HG03558 (cell line): ENCODE measurements around the gene TMEM117.

ENCODE experiments used
- ATAC-seq: cut with Tn5 transposase; IDR thresholded peaks from one replicate; pipeline ENCODE4 v1.9.1; 2021; ENCODE audit warnings: moderate number of reproducible peaks; ENCODE audit not compliant: unreplicated experiment; ENCODE audit errors: extremely low read depth

The TMEM117 gene

GRCh38 chr12:43937947-43938346, 102.1 kb downstream of the TMEM117 start:
- no peak for ATAC-seq

GRCh38 chr12:43942379-43942778, 106.5 kb downstream of the TMEM117 start:
- no peak for ATAC-seq

GRCh38 chr12:43945983-43946382, 110.1 kb downstream of the TMEM117 start:
- ATAC-seq, result no peak

GRCh38 chr12:43951286-43951685, 115.4 kb downstream of the TMEM117 start:
- ATAC-seq, result no peak

GRCh38 chr12:43957732-43958372, 122.0 kb downstream of the TMEM117 start:
- ATAC-seq, result peak; percentile 94

GRCh38 chr12:43964033-43964432, 128.2 kb downstream of the TMEM117 start:
- no peak for ATAC-seq

DNA sequence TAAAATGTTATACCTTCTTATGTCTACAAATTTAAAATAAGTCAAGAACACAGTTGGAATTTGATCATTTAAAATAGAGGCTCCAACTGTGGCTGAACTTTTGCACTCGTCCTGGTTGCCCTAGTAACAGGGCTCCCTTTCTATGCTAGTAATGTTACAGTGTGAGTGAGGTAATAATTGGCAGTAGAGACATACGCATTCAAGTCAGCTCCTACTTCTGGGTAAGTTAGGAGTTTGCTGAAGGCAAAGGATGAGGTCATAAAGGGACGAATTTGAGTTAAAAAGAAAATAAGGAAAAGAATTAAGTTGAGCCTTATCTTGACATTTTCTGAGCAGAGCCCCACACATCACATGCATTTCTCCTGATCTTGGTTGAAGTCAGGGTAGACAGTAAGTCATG, 129.1 kb downstream of the TMEM117 start:
- ATAC-seq, result no peak

DNA sequence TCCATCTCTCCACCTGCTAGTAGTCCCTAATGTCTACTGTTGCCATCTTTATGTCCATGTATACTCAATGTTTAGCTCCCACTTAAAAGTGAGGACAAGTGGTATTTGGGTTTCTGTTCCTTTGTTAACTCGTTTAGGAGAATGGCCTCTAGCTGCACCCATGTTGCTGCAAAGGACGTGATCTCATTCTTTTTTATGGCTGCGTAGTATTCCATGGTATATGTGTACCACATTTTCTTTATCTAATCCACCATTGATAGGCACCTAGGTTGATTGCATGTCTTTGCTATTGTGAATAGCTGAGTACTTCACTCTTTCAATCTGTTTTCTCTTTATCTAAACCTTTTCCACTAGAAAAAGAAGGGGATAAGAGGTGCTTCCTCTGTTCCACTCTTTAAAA, 130.0 kb downstream of the TMEM117 start:
- ATAC-seq, result no peak

GRCh38 chr12:43968736-43969135, 132.9 kb downstream of the TMEM117 start:
- ATAC-seq, result no peak

- no peak for ATAC-seq
These were observed 134.0 kb downstream of the TMEM117 start for GRCh38 chr12:43969882-43970281.

DNA sequence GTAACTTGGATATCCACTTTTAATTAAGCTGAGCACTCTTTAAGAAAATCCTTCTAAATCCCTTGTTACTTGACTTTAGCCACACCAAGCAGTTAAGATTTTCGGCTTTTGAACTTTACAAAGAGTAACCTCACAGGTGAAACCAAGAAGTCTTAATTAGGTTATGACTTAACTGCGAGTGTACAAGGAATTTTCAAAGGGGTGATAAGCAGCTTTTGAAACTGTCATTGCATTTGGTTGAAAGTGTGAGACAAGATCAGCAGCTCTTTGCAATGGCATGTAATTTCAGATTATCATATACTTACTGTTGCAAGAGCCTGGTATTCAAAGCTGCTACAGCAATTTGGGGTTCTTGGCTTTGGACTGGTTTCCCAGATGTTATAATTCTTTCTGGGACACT, 137.5 kb downstream of the TMEM117 start:
- ATAC-seq, result no peak

- no peak for ATAC-seq
These were observed 138.1 kb downstream of the TMEM117 start for GRCh38 chr12:43973993-43974392.

DNA sequence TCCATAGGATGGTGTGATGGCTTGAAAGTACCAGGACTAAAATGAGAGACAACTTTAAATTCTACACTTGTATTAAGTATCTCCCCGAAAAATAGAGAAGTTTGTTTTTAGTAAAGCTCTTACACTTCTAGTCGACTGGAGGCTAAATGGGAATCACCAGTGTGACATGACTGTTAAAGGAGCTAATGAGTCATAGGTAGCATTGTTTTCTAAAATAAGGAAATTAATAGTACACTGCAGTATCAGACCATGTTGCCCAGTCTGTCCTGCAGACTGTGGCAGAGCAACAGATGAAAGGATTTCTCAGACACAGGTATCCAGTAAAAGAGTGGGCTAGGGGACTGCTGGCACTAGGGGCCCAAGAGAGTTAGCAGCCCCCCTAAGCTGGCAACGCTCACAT, 140.1 kb downstream of the TMEM117 start:
- no peak for ATAC-seq

DNA sequence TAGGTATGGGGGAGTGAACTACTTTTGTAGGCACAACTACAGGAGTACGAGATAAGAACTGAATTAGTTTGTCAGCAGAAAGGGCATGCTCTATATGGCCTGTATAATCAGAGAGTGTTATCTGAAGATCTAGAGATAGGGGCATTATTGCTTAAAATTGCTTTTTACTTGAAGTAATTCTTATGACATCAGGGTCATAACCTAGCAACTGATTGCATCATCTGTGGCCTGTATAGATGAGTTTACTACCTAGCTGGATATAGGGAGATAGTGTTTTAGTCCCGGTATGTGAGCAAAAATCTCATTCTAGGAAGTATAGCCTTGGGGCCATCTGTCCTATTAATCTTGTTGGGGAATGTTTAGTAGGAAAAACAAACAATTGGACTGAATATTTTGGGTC, 142.7 kb downstream of the TMEM117 start:
- no peak for ATAC-seq

GRCh38 chr12:43979450-43979849, 143.6 kb downstream of the TMEM117 start:
- ATAC-seq, result no peak

- no peak for ATAC-seq
These were observed 144.8 kb downstream of the TMEM117 start for GRCh38 chr12:43980627-43981191.

GRCh38 chr12:43981726-43982125, 145.8 kb downstream of the TMEM117 start:
- no peak for ATAC-seq

DNA sequence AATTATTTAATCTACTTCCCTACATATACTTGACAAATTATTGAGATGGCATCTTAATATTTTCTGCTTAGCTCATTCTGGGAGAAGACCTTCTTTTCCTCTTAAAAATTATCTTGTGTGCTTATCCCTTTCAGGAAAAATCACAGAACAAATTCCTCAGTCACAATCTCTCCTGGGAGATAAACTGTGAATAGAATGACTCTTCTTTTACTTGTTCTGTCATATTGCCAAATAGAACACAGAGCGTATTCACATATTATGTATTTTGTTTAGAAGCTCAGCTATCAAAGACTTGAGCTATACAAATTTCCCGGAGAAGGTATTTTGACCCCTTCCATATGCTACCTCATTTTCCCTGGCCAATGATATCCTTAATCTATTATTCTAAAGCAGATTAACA, 146.7 kb downstream of the TMEM117 start:
- ATAC-seq, result no peak

DNA sequence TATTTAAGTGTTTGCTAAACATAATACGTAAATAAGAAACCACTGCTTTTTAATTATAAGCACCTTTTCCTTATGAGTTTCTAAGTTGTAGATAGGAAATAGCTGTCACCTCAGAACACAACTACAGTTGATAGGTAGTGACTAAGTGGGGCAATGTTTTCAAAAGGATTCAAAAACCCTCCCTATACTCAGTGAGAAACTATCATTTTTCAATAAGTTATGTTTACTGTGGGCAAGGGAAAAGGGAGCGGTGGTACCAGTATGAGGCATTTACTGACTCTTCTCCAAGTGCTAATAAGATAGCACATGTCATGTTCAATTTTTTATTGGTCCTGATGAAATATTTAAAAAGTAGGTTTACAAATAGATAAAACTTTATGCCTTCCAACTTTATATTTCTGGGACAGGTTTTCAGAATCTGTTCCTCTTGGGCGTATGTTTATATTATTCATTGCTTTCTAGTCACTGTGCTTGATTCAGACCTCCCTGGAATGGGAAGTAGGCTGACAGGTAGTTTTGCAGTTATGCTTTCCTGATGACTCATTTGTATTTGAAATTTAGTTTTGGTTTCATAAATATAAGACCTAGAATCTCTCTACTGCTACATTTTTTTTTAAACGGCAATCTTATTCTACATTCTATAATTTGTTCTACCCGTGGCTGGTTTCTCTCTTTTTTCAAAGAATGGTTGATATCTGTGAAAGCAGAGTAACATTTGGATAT, 153.1 kb downstream of the TMEM117 start:
- ATAC-seq, result peak; percentile 96

DNA sequence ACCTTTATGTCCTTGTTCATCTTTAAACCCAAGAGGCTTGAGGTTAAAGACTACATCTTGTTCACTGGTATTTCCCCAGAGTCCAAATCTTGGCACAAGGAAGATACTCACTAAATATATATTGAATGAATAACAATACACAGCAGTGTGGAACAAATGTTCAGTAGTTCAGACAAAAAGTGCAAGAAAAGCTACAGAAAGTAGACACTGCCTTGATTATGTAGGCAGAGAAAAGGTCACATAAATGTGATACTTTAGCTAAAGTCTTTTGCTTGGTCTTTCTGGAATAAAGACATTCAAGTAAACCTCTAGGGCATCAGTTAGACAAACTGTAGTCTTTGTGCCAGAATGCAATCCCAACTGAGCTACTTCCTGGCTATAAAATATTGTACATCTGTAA, 157.0 kb downstream of the TMEM117 start:
- ATAC-seq, result no peak

DNA sequence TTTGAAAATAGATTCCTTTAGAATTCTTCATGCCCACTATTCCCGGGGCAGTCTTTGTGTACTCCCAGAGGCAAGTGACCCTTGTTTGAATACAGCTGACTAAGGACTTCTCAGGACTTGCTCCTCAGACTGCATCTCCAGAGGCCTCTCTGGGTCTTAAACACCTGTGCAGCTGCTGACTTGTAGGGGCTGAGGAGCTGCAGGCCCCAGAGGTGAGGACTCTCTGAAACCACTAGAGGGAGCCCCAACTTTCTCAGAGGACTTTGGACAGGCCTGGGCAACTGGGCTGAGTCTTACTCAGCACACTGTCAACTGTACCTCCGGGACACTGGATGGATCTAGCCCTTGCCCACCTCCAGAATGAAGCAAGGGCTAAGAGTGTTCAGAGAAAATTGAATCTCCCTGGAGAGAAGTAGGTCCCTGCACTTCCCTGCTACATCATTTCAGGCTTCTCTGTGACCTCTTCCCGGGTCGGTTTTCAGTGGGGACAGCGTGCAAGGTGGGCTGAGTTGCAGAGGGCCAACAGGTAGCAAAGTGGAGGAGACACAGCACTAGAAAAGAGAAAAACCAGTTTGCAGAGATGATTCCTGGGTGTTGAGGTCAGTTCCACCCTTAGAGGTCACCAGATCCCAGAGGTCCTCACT, 164.6 kb downstream of the TMEM117 start:
- ATAC-seq, result no peak
